ENCODE measurements around the gene KRTAP9-1.
"Not testable (repeated sequence)": the region's sequence is repeated elsewhere in the genome, so short reads cannot be mapped to it uniquely, and the experiment has no call there.

The KRTAP9-1 gene

GRCh38 chr17:41184480-41184961 is 5.2 kb upstream of the KRTAP9-1 start, which contains the start of gene KRTAP4-1:
TSS of gene KRTAP4-1 (minus strand) at chr17:41184911. CDS start at chr17:41184854, 57 bp downstream.
- no peak for DNase-seq

- no peak for DNase-seq
These were observed 4.7 kb upstream of the KRTAP9-1 start for GRCh38 chr17:41185001-41185400.

- no peak for DNase-seq
These were observed 2.8 kb upstream of the KRTAP9-1 start for GRCh38 chr17:41186872-41187271.

GRCh38 chr17:41190328-41190727 is 641 bp downstream of the KRTAP9-1 start:
- no peak for DNase-seq

GRCh38 chr17:41196068-41196467 is 6.4 kb downstream of the KRTAP9-1 start:
- no peak for DNase-seq

- no peak for DNase-seq
These were observed 9.9 kb downstream of the KRTAP9-1 start for GRCh38 chr17:41199421-41200078.

GRCh38 chr17:41211845-41212466 is 22.3 kb downstream of the KRTAP9-1 start:
- no peak for DNase-seq

GRCh38 chr17:41212524-41213169 is 23.0 kb downstream of the KRTAP9-1 start:
- DNase-seq: no peak

GRCh38 chr17:41215681-41216080 is 26.0 kb downstream of the KRTAP9-1 start:
- DNase-seq: no peak

- no peak for DNase-seq
These were observed 34.1 kb downstream of the KRTAP9-1 start for GRCh38 chr17:41223821-41224220.

- no peak for DNase-seq
These were observed 36.4 kb downstream of the KRTAP9-1 start for GRCh38 chr17:41226051-41226450.

GRCh38 chr17:41226598-41227095 is 37.0 kb downstream of the KRTAP9-1 start, which contains the start of gene KRTAP9-2:
TSS of gene KRTAP9-2 (plus strand) at chr17:41226648. CDS start at chr17:41226655, 7 bp downstream.
- DNase-seq: not testable (repeated sequence)

GRCh38 chr17:41230094-41230493 is 40.4 kb downstream of the KRTAP9-1 start:
- no peak for DNase-seq

- DNase-seq: no peak
These were observed 42.0 kb downstream of the KRTAP9-1 start for GRCh38 chr17:41231731-41232130.

GRCh38 chr17:41232399-41233105 is 42.9 kb downstream of the KRTAP9-1 start, which contains the start of gene KRTAP9-3:
TSS of gene KRTAP9-3 (plus strand) at chr17:41232449. CDS start at chr17:41232502, 53 bp downstream.
- not testable (repeated sequence) for DNase-seq

- not testable (repeated sequence) for DNase-seq
These were observed 47.4 kb downstream of the KRTAP9-1 start for GRCh38 chr17:41237116-41237515.

GRCh38 chr17:41237949-41238437 is 48.3 kb downstream of the KRTAP9-1 start, which contains the start of gene KRTAP9-8:
TSS of gene KRTAP9-8 (plus strand) at chr17:41237999. CDS start at chr17:41238052, 53 bp downstream.
- not testable (repeated sequence) for DNase-seq

Data from NCI-H2171 (cell line).